Activated naive CD8-positive, alpha-beta T cell treated with anti-CD3 and anti-CD28 coated beads for 36 hours (primary cell): ENCODE measurements around the gene ARHGEF28. TPM values are rescaled to one million over a fixed set of nuclear protein-coding genes. Genes with fewer than 3 reads are reported as not detected.

Experiments
- DNase-seq: peaks from one replicate; pipeline ENCODE4 v3.0.0; 2021
- H3K27ac Mint-ChIP-seq: one replicate; pipeline ENCODE4 v1.8.0; 2022; ENCODE audit warnings: mild to moderate bottlenecking, moderate library complexity, mixed read lengths
- H3K27me3 Mint-ChIP-seq: one replicate; pipeline ENCODE4 v1.8.0; 2022; ENCODE audit warnings: mild to moderate bottlenecking, mixed read lengths
- H3K36me3 Mint-ChIP-seq: one replicate; pipeline ENCODE4 v1.8.0; 2021; ENCODE audit warnings: mild to moderate bottlenecking, mixed read lengths
- H3K4me1 Mint-ChIP-seq: one replicate; pipeline ENCODE4 v1.8.0; 2021; ENCODE audit warnings: mixed read lengths
- H3K4me3 Mint-ChIP-seq: one replicate; pipeline ENCODE4 v1.8.0; 2022; ENCODE audit warnings: mild to moderate bottlenecking, moderate library complexity, mixed read lengths
- H3K9me3 Mint-ChIP-seq: one replicate; pipeline ENCODE4 v1.8.0; 2022; ENCODE audit warnings: mixed read lengths
- total RNA-seq, 2 experiments: library from RNA; stranded (reverse); gene quantifications; one replicate each; pipeline ENCODE4 v1.2.3, GENCODE V29; 2021

The ARHGEF28 gene
- total RNA-seq, 2 experiments from 2014 or later, result not detected

DNA sequence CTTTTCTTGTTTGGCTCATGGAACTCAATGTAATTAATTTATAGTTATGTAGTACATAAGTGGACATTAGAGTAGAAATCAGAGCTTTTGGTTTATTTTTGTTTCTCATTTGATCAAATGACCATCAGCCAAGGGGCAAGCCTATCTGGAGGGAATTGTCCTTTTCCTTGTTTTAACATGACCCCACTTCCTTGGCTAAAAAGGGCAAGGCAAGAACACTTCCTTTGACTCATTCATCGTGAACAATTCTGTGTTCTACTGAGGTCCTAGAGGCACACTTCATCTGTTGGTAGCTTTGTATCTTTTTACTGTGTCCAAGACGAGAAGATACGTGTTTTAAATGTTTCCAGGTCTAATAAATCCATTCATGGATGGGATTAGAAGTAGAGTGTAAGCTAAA lies 148.9 kb downstream of the ARHGEF28 start:
- Mint-ChIP-seq H3K4me1 (no peaks in the 10 kb centered on the region), H3K4me3 (no peak overlapping the region), H3K27ac (no peak overlapping the region), H3K36me3 (no peaks in the 10 kb centered on the region), H3K9me3 (no peaks in the 10 kb centered on the region), H3K27me3 (peaks cover 4% of the 10 kb centered on the region)
- no peak for DNase-seq

DNA sequence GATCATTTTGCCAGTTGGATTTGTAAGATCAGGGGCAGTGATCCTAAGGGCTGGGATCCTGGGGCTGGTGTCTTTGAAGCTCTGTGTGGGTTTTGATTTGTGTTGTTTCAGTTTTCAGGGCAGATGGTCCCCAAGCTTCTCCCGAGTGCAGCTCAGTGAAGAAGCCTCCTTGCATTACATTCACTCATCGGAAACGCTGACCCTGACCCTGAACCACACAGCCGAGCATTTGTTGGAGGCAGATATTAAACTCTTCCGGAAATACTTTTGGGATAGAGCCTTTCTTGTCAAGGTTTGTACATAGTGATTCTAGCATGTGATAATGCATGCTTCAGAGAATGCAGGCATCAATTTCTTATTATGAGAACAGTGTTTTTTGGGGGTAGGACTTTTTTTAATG lies 150.4 kb downstream of the ARHGEF28 start:
- no peak for DNase-seq
- Mint-ChIP-seq H3K4me1 (no peaks in the 10 kb centered on the region), H3K4me3 (no peak overlapping the region), H3K36me3 (no peaks in the 10 kb centered on the region), H3K9me3 (no peaks in the 10 kb centered on the region), H3K27ac (no peak overlapping the region), H3K27me3 (peaks cover 4% of the 10 kb centered on the region)

DNA sequence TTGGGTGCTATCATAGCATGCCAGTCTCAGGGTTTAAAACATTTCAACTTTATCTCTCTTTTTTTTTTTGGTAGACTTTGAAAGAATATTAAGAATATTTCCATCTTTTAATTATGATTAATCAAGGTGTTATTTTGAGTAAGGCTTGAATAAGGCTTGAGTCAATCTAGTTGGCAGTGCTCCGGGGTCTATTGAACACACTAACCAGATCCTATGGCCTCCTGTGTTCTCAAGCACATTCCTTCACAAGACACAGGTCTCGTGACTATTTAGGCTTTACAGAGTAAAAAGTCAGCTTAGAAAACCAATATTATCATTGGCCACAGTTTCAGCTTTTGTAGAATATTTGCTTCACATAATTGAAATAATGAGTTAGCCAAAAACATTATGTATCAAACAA lies 151.2 kb downstream of the ARHGEF28 start:
- no peak for DNase-seq
- H3K27me3 Mint-ChIP-seq, result peaks cover 4% of the 10 kb centered on the region
- H3K9me3 Mint-ChIP-seq, result no peaks in the 10 kb centered on the region
- H3K27ac Mint-ChIP-seq, result no peak overlapping the region
- no peaks in the 10 kb centered on the region for H3K36me3 Mint-ChIP-seq
- H3K4me1 Mint-ChIP-seq, result no peaks in the 10 kb centered on the region
- no peak overlapping the region for H3K4me3 Mint-ChIP-seq

GRCh38 chr5:73780302-73781080 lies 154.5 kb downstream of the ARHGEF28 start:
- H3K4me3 Mint-ChIP-seq, result no peak overlapping the region
- H3K4me1 Mint-ChIP-seq, result no peaks in the 10 kb centered on the region
- H3K27me3 Mint-ChIP-seq, result peaks cover 4% of the 10 kb centered on the region
- H3K36me3 Mint-ChIP-seq, result no peaks in the 10 kb centered on the region
- H3K27ac Mint-ChIP-seq, result no peak overlapping the region
- DNase-seq, result no peak
- no peaks in the 10 kb centered on the region for H3K9me3 Mint-ChIP-seq

GRCh38 chr5:73781107-73781768 lies 155.2 kb downstream of the ARHGEF28 start:
- Mint-ChIP-seq H3K27ac (no peak overlapping the region), H3K36me3 (no peaks in the 10 kb centered on the region), H3K27me3 (peaks cover 4% of the 10 kb centered on the region), H3K4me3 (no peak overlapping the region), H3K4me1 (no peaks in the 10 kb centered on the region), H3K9me3 (no peaks in the 10 kb centered on the region)
- no peak for DNase-seq

DNA sequence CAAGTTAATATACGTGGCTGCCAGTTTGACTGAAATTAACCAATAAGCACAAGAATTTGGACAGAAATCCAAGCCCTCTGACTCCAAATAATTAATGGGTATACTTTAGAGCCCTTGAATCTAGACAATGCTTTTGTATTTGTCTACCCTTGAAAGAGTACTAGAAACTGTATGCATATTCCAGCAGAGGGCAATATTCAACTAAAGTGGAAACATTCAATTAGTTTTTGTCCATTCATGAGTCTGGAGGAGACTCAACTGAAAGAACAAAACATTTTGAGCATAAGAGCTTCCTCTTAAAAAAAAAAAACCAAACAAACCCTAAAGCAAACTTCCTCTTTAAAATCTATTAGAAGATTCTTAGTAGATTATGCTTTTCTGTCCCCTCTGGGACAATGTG lies 157.8 kb downstream of the ARHGEF28 start:
- Mint-ChIP-seq H3K9me3 (no peaks in the 10 kb centered on the region), H3K27ac (no peak overlapping the region)

GRCh38 chr5:73786043-73786831 lies 160.2 kb downstream of the ARHGEF28 start:
- H3K27me3 Mint-ChIP-seq, result peaks cover 14% of the 10 kb centered on the region
- H3K4me1 Mint-ChIP-seq, result no peaks in the 10 kb centered on the region
- DNase-seq, result no peak
- no peaks in the 10 kb centered on the region for H3K36me3 Mint-ChIP-seq
- H3K9me3 Mint-ChIP-seq, result no peaks in the 10 kb centered on the region
- no peak overlapping the region for H3K27ac Mint-ChIP-seq
- no peak overlapping the region for H3K4me3 Mint-ChIP-seq

More for the DNA sequence above, 157.8 kb downstream of the ARHGEF28 start:
- DNase-seq, result no peak
- H3K4me1 Mint-ChIP-seq, result no peaks in the 10 kb centered on the region
- no peaks in the 10 kb centered on the region for H3K36me3 Mint-ChIP-seq
- peaks cover 9% of the 10 kb centered on the region for H3K27me3 Mint-ChIP-seq
- no peak overlapping the region for H3K4me3 Mint-ChIP-seq

GRCh38 chr5:73789851-73790281 lies 163.9 kb downstream of the ARHGEF28 start:
- Mint-ChIP-seq H3K36me3 (no peaks in the 10 kb centered on the region), H3K27ac (no peak overlapping the region), H3K4me3 (no peak overlapping the region), H3K27me3 (peaks cover 20% of the 10 kb centered on the region), H3K4me1 (no peaks in the 10 kb centered on the region), H3K9me3 (no peaks in the 10 kb centered on the region)
- DNase-seq, result no peak

- no peak overlapping the region for H3K27ac Mint-ChIP-seq
- H3K36me3 Mint-ChIP-seq, result no peaks in the 10 kb centered on the region
- H3K27me3 Mint-ChIP-seq, result peaks cover 24% of the 10 kb centered on the region
- no peak for DNase-seq
- no peak overlapping the region for H3K4me3 Mint-ChIP-seq
- peaks cover 4% of the 10 kb centered on the region for H3K4me1 Mint-ChIP-seq
- no peaks in the 10 kb centered on the region for H3K9me3 Mint-ChIP-seq
Measured at GRCh38 chr5:73791389-73791788, 165.4 kb downstream of the ARHGEF28 start.

DNA sequence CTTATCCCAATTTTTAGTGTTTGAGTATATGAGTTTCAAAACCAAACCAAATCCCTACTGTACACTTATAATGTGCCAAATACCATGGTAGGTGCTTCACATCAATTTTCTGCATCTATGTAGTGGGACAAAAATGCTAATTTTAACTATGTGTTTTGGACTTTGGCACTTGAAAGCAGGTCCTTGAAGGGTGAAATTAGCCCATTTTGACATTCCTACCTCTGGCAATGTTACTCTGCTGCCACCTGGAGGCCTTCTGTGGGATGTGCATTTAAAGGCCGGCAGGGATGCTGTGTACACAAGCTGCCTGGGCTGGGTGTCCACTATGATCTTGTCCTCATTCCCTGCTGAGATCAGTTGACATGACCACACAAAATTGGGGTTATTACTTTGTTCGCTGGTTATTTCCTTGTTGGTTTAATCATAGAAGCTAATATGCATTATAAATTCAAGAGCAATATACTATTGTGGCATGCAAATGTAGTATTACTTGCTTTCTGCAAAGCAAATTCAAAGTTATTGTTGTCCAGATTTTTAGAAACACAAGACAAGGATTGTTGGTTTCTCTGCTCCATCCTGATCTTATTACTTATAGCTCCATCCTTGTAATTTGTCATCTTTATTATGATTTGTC lies 166.8 kb downstream of the ARHGEF28 start:
- Mint-ChIP-seq H3K9me3 (no peaks in the 10 kb centered on the region), H3K4me3 (no peak overlapping the region), H3K36me3 (no peaks in the 10 kb centered on the region), H3K27ac (no peak overlapping the region), H3K27me3 (peaks cover 26% of the 10 kb centered on the region), H3K4me1 (peaks cover 9% of the 10 kb centered on the region)
- DNase-seq, result peak; percentile 54

DNA sequence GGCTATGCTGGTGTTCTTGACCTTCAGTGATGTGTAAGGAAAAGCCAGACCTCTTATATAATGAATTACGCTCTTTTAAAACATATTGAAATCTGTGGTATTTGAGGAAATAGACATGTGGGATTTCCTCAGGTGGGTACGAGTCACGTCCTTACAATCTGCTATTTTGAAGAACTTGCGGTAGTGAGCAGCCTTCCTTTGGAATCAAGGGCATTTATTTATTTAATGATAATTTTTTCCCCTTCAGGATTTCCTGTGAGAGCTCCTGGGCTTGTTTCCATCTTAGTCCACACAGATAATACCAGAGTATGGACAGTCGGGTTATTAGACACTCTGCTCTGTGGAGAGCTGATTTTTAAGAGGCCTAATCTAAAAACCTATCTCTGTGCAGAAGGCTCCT lies 167.9 kb downstream of the ARHGEF28 start:
- H3K27me3 Mint-ChIP-seq, result peaks cover 33% of the 10 kb centered on the region
- no peak overlapping the region for H3K4me3 Mint-ChIP-seq
- no peak overlapping the region for H3K27ac Mint-ChIP-seq
- DNase-seq, result no peak
- peaks cover 9% of the 10 kb centered on the region for H3K4me1 Mint-ChIP-seq
- no peaks in the 10 kb centered on the region for H3K36me3 Mint-ChIP-seq
- H3K9me3 Mint-ChIP-seq, result no peaks in the 10 kb centered on the region

GRCh38 chr5:73796164-73797131 lies 170.5 kb downstream of the ARHGEF28 start:
- Mint-ChIP-seq H3K9me3 (no peaks in the 10 kb centered on the region), H3K4me3 (no peak overlapping the region), H3K27ac (no peak overlapping the region), H3K36me3 (no peaks in the 10 kb centered on the region), H3K4me1 (peaks cover 13% of the 10 kb centered on the region), H3K27me3 (peaks cover 39% of the 10 kb centered on the region)
- DNase-seq, result peak; percentile 21

DNA sequence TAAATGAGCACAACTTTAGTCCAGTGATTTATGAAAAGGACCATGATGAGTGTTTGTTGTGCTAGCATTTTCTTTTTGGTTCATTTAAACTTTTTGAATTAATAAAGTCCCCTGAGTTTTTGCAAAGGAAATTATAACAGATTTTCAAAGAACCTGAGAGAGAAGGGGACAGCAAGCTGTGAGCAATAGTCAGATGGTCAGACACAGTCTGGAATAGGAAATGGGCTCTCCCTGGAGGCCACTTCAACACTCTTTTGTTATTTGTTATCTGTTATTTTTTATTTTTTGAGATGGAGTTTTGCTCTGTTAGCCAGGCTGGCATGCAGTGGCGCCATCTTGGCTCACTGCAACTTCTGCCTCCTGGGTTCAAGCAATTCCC lies 171.1 kb downstream of the ARHGEF28 start:
- no peak for DNase-seq
- Mint-ChIP-seq H3K36me3 (no peaks in the 10 kb centered on the region), H3K27ac (no peak overlapping the region), H3K27me3 (peaks cover 39% of the 10 kb centered on the region), H3K9me3 (no peaks in the 10 kb centered on the region), H3K4me3 (no peak overlapping the region), H3K4me1 (peaks cover 13% of the 10 kb centered on the region)

- DNase-seq, result no peak
- H3K9me3 Mint-ChIP-seq, result no peaks in the 10 kb centered on the region
Measured at GRCh38 chr5:73799401-73799972, 173.5 kb downstream of the ARHGEF28 start.

More at GRCh38 chr5:73799401-73799972, 173.5 kb downstream of the ARHGEF28 start:
- Mint-ChIP-seq H3K27ac (no peak overlapping the region), H3K4me3 (no peak overlapping the region), H3K4me1 (peaks cover 13% of the 10 kb centered on the region), H3K27me3 (peaks cover 39% of the 10 kb centered on the region), H3K36me3 (no peaks in the 10 kb centered on the region)
